ENCODE data around the gene REN. TPM values are rescaled to one million over a fixed set of nuclear protein-coding genes. Genes with fewer than 3 reads are reported as not detected.

The REN gene
- total RNA-seq, 2 donors from 2014 or later, result not detected

GRCh38 chr1:204180133-204180532 lies 14.0 kb upstream of the REN start:
- ATAC-seq (ENCODE audit: insufficient number of reproducible peaks, low FRiP score, low read depth), result no peak
- DNase-seq (ENCODE audit: low spot score), result no peak
- Histone ChIP-seq H3K9me3 (no peaks in the 10 kb centered on the region), H3K27me3 (replicated peaks; ENCODE audit: insufficient read depth) (no peaks in the 10 kb centered on the region), H3K36me3 (no peaks in the 10 kb centered on the region), H3K27ac (no peak overlapping the region), H3K4me1 (ENCODE audit: control insufficient read depth in 1 of 2, low read depth in 2 of 2) (no peaks in the 10 kb centered on the region), H3K4me3 (no peak overlapping the region)
- TF ChIP-seq CTCF (IDR thresholded peaks at IDR 0.05), result no peak

DNA sequence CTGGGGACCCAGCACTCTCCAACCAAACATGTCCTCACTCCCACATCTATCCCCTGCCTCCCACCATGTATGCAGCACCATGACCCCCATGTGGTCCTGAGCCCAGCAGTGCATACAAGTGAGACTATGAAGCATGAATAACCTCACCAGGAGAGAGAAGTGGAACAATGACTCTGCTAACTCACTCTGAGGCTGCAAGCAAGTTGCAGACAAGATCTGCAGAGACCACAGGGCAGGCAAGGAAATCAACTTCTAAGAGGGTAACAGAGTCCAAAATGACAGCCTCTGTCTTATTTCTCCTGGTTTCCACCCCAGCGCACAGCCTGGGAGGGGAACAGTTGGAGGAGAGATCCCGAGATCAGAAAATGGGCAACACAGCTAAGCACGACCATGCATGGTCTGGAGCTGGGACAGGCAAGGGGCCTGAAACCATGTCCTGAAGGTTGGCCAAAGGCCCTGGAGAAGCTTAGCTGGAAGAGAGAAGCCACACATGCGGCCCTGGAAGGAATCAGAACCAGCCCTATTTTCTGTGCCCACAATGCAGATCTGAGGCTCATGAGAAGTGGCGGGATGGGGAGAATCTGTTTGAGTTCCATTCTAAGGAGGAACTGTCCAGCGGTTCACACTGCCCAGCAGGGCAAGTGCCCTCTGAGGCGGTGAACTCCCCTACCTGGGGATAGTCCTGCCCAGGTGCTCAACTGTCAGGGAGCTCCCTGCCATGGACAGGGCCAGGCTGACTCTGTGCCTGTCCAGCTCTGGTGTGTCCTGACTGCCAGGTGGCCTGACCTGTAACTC lies 12.5 kb upstream of the REN start:
- no peak for TF ChIP-seq CTCF (IDR thresholded peaks at IDR 0.05)

GRCh38 chr1:204177133-204177532 lies 11.0 kb upstream of the REN start:
- TF ChIP-seq CTCF (IDR thresholded peaks at IDR 0.05), result no peak
- no peak for ATAC-seq (ENCODE audit: insufficient number of reproducible peaks, low FRiP score, low read depth)
- H3K27ac ChIP-seq, result no peak overlapping the region
- no peaks in the 10 kb centered on the region for H3K36me3 ChIP-seq
- no peaks in the 10 kb centered on the region for H3K27me3 ChIP-seq (replicated peaks; ENCODE audit: insufficient read depth)
- no peak for DNase-seq (ENCODE audit: low spot score)
- H3K4me3 ChIP-seq, result no peak overlapping the region
- no peaks in the 10 kb centered on the region for H3K9me3 ChIP-seq
- no peaks in the 10 kb centered on the region for H3K4me1 ChIP-seq (ENCODE audit: control insufficient read depth in 1 of 2, low read depth in 2 of 2)

More for the DNA sequence above, 12.5 kb upstream of the REN start:
- H3K4me1 ChIP-seq (ENCODE audit: control insufficient read depth in 1 of 2, low read depth in 2 of 2), result no peaks in the 10 kb centered on the region
- H3K36me3 ChIP-seq, result no peaks in the 10 kb centered on the region
- H3K9me3 ChIP-seq, result no peaks in the 10 kb centered on the region
- H3K27me3 ChIP-seq (replicated peaks; ENCODE audit: insufficient read depth), result no peaks in the 10 kb centered on the region
- no peak overlapping the region for H3K4me3 ChIP-seq
- no peak for ATAC-seq (ENCODE audit: insufficient number of reproducible peaks, low FRiP score, low read depth)
- no peak overlapping the region for H3K27ac ChIP-seq
- DNase-seq (ENCODE audit: low spot score), result no peak

DNA sequence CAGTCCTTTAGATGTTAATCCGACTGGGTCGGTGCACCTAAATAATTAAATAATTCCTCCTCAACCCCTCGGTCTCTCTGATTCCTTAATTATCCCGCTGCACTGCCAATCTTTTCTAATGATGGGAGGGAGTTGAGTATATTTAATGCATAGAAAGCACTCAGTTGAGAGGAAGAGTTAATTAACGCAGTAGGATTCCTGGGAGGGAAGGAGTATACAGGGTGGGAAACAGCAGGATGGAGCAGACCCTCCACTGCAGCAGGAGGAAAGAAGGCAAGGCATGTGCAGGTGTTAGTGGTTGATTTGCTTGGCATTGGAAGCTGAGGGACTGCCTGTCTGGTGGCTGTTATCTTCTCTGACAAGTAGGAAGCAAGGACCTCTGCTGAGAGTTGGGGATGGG lies 9.9 kb upstream of the REN start:
- H3K27me3 ChIP-seq (replicated peaks; ENCODE audit: insufficient read depth), result no peaks in the 10 kb centered on the region
- no peaks in the 10 kb centered on the region for H3K9me3 ChIP-seq
- H3K4me3 ChIP-seq, result no peak overlapping the region
- H3K27ac ChIP-seq, result no peak overlapping the region
- no peaks in the 10 kb centered on the region for H3K36me3 ChIP-seq
- no peak for ATAC-seq (ENCODE audit: insufficient number of reproducible peaks, low FRiP score, low read depth)
- H3K4me1 ChIP-seq (ENCODE audit: control insufficient read depth in 1 of 2, low read depth in 2 of 2), result no peaks in the 10 kb centered on the region
- DNase-seq (ENCODE audit: low spot score), result no peak
- TF ChIP-seq CTCF (IDR thresholded peaks at IDR 0.05), result no peak

DNA sequence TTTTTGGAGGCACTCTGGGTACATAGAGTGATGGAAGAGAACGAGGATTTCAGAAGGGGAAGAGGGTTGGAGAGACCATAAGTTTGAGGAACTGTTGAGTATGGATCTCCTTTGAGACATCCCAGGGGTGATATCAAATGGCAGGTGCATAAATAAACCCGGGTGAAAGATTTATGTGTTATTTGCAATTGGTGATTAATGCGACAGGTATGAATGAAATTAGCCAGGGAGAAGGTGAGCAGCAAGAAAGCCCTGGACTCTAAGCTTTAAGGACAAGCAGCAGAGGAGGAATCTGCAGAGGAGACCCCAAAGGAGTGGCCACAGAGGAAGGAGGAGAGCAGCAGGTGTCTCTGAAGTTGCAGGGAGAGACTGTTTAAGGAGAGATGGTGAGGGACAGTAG lies 8.8 kb upstream of the REN start:
- H3K4me3 ChIP-seq, result no peak overlapping the region
- TF ChIP-seq CTCF (IDR thresholded peaks at IDR 0.05), result no peak
- DNase-seq (ENCODE audit: low spot score), result no peak
- ATAC-seq (ENCODE audit: insufficient number of reproducible peaks, low FRiP score, low read depth), result no peak
- no peaks in the 10 kb centered on the region for H3K27me3 ChIP-seq (replicated peaks; ENCODE audit: insufficient read depth)
- H3K9me3 ChIP-seq, result peaks cover 4% of the 10 kb centered on the region
- no peaks in the 10 kb centered on the region for H3K36me3 ChIP-seq
- H3K27ac ChIP-seq, result no peak overlapping the region
- no peaks in the 10 kb centered on the region for H3K4me1 ChIP-seq (ENCODE audit: control insufficient read depth in 1 of 2, low read depth in 2 of 2)
